Stimulated activated CD4-positive, alpha-beta T cell treated with anti-CD3 and anti-CD28 coated beads, Interleukin-12 subunit alpha, Interleukin-12 subunit beta, amount 100 ng/mL, for 48 hours (primary cell): ENCODE measurements around the gene PHLDA2.
"Not testable (repeated sequence)": the region's sequence is repeated elsewhere in the genome, so short reads cannot be mapped to it uniquely, and the experiment has no call there.

Source experiments
- DNase-seq, 3 donors: peaks; one replicate each; pipeline ENCODE4 v3.0.0-alpha.2; 2020; ENCODE audit warnings: low read depth in 2 of 3, low spot score in 1 of 3

Gene PHLDA2

GRCh38 chr11:2945031-2945756 lies 16.0 kb upstream of the PHLDA2 start:
- peak in 1 of 3 donors; percentile 42 for DNase-seq

GRCh38 chr11:2944530-2944929 lies 15.3 kb upstream of the PHLDA2 start:
- DNase-seq, result no peak

- DNase-seq, result no peak
Measured at GRCh38 chr11:2943711-2944118, 14.5 kb upstream of the PHLDA2 start.

- DNase-seq, result no peak
Measured at GRCh38 chr11:2942872-2943710, 13.9 kb upstream of the PHLDA2 start.

GRCh38 chr11:2942447-2942846 lies 13.2 kb upstream of the PHLDA2 start:
- DNase-seq, result no peak

GRCh38 chr11:2940921-2941821 lies 12.0 kb upstream of the PHLDA2 start:
- DNase-seq, result no peak

GRCh38 chr11:2940147-2940920 lies 11.1 kb upstream of the PHLDA2 start:
- no peak for DNase-seq

GRCh38 chr11:2938458-2939418 lies 9.5 kb upstream of the PHLDA2 start:
- DNase-seq, result not testable (repeated sequence)

- not testable (repeated sequence) for DNase-seq
Measured at GRCh38 chr11:2937641-2938457, 8.6 kb upstream of the PHLDA2 start.

- no peak for DNase-seq
Measured at GRCh38 chr11:2934611-2935239, 5.5 kb upstream of the PHLDA2 start.

- DNase-seq, result no peak
Measured at GRCh38 chr11:2934021-2934550, 4.9 kb upstream of the PHLDA2 start.

GRCh38 chr11:2933375-2934020 lies 4.3 kb upstream of the PHLDA2 start:
- peak in 2 of 3 donors; percentile 37 to 51 for DNase-seq

GRCh38 chr11:2932850-2933251 lies 3.6 kb upstream of the PHLDA2 start:
- DNase-seq, result no peak

GRCh38 chr11:2931771-2932738 lies 2.8 kb upstream of the PHLDA2 start:
- no peak for DNase-seq

GRCh38 chr11:2931420-2931746 lies 2.2 kb upstream of the PHLDA2 start:
- DNase-seq, result no peak

GRCh38 chr11:2930704-2931419 lies 1.6 kb upstream of the PHLDA2 start:
- peak in 1 of 3 donors; percentile 42 for DNase-seq
